HepG2 (cell line): Measurements from ENCODE around the gene FANCE. TPM values are rescaled to one million over a fixed set of nuclear protein-coding genes. Genes with fewer than 3 reads are reported as not detected.

Experiments
- CREM ChIP-seq, 2 experiments: sonication (generic) in 1 of 2; formaldehyde crosslinking in 1 of 2; IDR thresholded peaks; 2 replicates each; pipeline versions ENCODE4 v1.4.0 to v1.6.1; 2016 to 2020; ENCODE audit warnings: antibody characterized with exemption in 1 of 2, mild to moderate bottlenecking in 1 of 2, missing genetic modification reagents in 1 of 2
- FOXC1 ChIP-seq: sonication (generic); formaldehyde crosslinking; IDR thresholded peaks from 2 replicates; pipeline ENCODE4 v1.8.0; 2022; ENCODE audit warnings: mild to moderate bottlenecking, missing genetic modification reagents, borderline replicate concordance
- FOXM1 ChIP-seq: sonication (generic); formaldehyde crosslinking; IDR thresholded peaks from 2 replicates; pipeline ENCODE4 v1.5.0; 2020; ENCODE audit warnings: missing genetic modification reagents
- HDAC6 ChIP-seq: fragments of 200-600 bp; sonication (generic); IDR thresholded peaks from 2 replicates; pipeline ENCODE4 v1.7.0; 2017; ENCODE audit warnings: mild to moderate bottlenecking, antibody characterized with exemption, low read length, low read depth
- IRF1 ChIP-seq: sonication (generic); formaldehyde crosslinking; IDR thresholded peaks from 2 replicates; pipeline ENCODE4 v1.4.0; 2020; ENCODE audit warnings: low read depth, mild to moderate bottlenecking, missing genetic modification reagents
- MTA3 ChIP-seq: sonication (generic); formaldehyde crosslinking; IDR thresholded peaks from 2 replicates; pipeline ENCODE4 v1.4.0; 2020; ENCODE audit warnings: missing genetic modification reagents
- RBM22 ChIP-seq: fragments of 200-400 bp; formaldehyde crosslinking; optimal IDR thresholded peaks from 2 replicates; pipeline ENCODE3; 2017; ENCODE audit warnings: mild to moderate bottlenecking, low read length, moderate library complexity
- SP4 ChIP-seq: sonication (generic); formaldehyde crosslinking; IDR thresholded peaks from 2 replicates; pipeline ENCODE4 v1.8.1; 2023; ENCODE audit warnings: mild to moderate bottlenecking, missing genetic modification reagents
- SRSF4 ChIP-seq: fragments of 200-400 bp; formaldehyde crosslinking; IDR thresholded peaks from one replicate; pipeline ENCODE4 v1.6.1; 2018; ENCODE audit warnings: mild to moderate bottlenecking, low read depth, low read length, moderate library complexity; ENCODE audit not compliant: poor library complexity, severe bottlenecking
- ZFP62 ChIP-seq: sonication (generic); formaldehyde crosslinking; IDR thresholded peaks from 2 replicates; pipeline ENCODE4 v1.4.0; 2020; ENCODE audit warnings: missing genetic modification reagents
- ZFP90 ChIP-seq: sonication (generic); formaldehyde crosslinking; IDR thresholded peaks from 2 replicates; pipeline ENCODE4 v1.8.0; 2022; ENCODE audit warnings: missing genetic modification reagents, mild to moderate bottlenecking, inconsistent platforms, borderline replicate concordance
- ZNF275 ChIP-seq: sonication (generic); formaldehyde crosslinking; IDR thresholded peaks from 2 replicates; pipeline ENCODE4 v1.8.0; 2022; ENCODE audit warnings: missing genetic modification reagents, mild to moderate bottlenecking, inconsistent platforms, borderline replicate concordance
- ZNF569 ChIP-seq: sonication (generic); formaldehyde crosslinking; IDR thresholded peaks from 2 replicates; pipeline ENCODE4 v1.5.0; 2020; ENCODE audit warnings: mild to moderate bottlenecking, missing genetic modification reagents, moderate library complexity, borderline replicate concordance
- ZNF75D ChIP-seq: sonication (generic); formaldehyde crosslinking; IDR thresholded peaks from 2 replicates; pipeline ENCODE4 v1.8.1; 2023; ENCODE audit warnings: missing genetic modification reagents, mild to moderate bottlenecking, borderline replicate concordance
- ZNF839 ChIP-seq: sonication (generic); formaldehyde crosslinking; IDR thresholded peaks from 2 replicates; pipeline ENCODE4 v1.4.0; 2020; ENCODE audit warnings: missing genetic modification reagents, mild to moderate bottlenecking, borderline replicate concordance
- ZNF879 ChIP-seq: sonication (generic); formaldehyde crosslinking; IDR thresholded peaks from 2 replicates; pipeline ENCODE4 v1.8.1; 2023; ENCODE audit warnings: missing genetic modification reagents
- ZXDC ChIP-seq: sonication (generic); formaldehyde crosslinking; IDR thresholded peaks from 2 replicates; pipeline ENCODE4 v1.5.0; 2020; ENCODE audit warnings: mild to moderate bottlenecking, missing genetic modification reagents
- polyA plus RNA-seq, 8 experiments: library from polyadenylated mRNA; depleted of rRNA in 3 of 8; stranded (reverse) in 7 of 8; unstranded in 1 of 8; fragments of >200 nt; fragmentation: Illumina TruSeq in 4 of 8; extraction: Trizol in 4 of 8; gene quantifications; 2 replicates each; pipeline versions ENCODE4 v1.2.1 to v1.2.3, GENCODE V29; 2011 to 2016; ENCODE audit warnings: low read depth in 4 of 8, missing spikeins in 1 of 8, mixed read lengths in 1 of 8; ENCODE audit not compliant: insufficient read depth in 1 of 8
- total RNA-seq, 5 experiments: library from RNA; depleted of rRNA; stranded (reverse); fragments of >200 nt; fragmentation: Illumina TruSeq; extraction: Trizol; gene quantifications; 2 replicates each; pipeline ENCODE4 v1.2.3, GENCODE V29; 2016; ENCODE audit warnings: low read depth in 1 of 5
- TF ChIP-seq, protein P1 (sequence below): sonication (generic); formaldehyde crosslinking; IDR thresholded peaks from 2 replicates; pipeline ENCODE4 v1.4.0; 2020; ENCODE audit warnings: missing genetic modification reagents
- TF ChIP-seq, protein P2 (sequence below): sonication (generic); formaldehyde crosslinking; IDR thresholded peaks from 2 replicates; pipeline ENCODE4 v1.4.0; 2020; ENCODE audit warnings: missing genetic modification reagents

FANCE gene
- total and polyA plus RNA-seq, 2 of the 13 experiments (the other 11 are each of a cell fraction or from before 2014, with no cell fraction given), result 7.1 to 11.2 TPM

GRCh38 chr6:35473075-35473849 lies 21.1 kb downstream of the FANCE start (continued):
- TF ChIP-seq ZNF75D (CRISPR knock-in tag), result no peak
- 0 out of 2 replicates have a peak, but pooled peaks have one; percentile 10 for TF ChIP-seq ZNF275 (CRISPR knock-in tag)
- no peak for TF ChIP-seq CREM (IDR thresholded peaks at IDR 0.05)
- no peak for TF ChIP-seq CREM (CRISPR knock-in tag; IDR thresholded peaks at IDR 0.05)
- TF ChIP-seq, protein P1, sequence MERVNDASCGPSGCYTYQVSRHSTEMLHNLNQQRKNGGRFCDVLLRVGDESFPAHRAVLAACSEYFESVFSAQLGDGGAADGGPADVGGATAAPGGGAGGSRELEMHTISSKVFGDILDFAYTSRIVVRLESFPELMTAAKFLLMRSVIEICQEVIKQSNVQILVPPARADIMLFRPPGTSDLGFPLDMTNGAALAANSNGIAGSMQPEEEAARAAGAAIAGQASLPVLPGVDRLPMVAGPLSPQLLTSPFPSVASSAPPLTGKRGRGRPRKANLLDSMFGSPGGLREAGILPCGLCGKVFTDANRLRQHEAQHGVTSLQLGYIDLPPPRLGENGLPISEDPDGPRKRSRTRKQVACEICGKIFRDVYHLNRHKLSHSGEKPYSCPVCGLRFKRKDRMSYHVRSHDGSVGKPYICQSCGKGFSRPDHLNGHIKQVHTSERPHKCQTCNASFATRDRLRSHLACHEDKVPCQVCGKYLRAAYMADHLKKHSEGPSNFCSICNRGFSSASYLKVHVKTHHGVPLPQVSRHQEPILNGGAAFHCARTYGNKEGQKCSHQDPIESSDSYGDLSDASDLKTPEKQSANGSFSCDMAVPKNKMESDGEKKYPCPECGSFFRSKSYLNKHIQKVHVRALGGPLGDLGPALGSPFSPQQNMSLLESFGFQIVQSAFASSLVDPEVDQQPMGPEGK (CRISPR knock-in tag), result peak; percentile 68
- peak; percentile 42; the same call in 1 of the 2 replicates for TF ChIP-seq SP4 (CRISPR knock-in tag)
- peak; percentile 78; the same call in 1 of the 2 replicates for TF ChIP-seq ZNF839
- no peak for TF ChIP-seq MTA3
- no peak for TF ChIP-seq HDAC6
- TF ChIP-seq ZFP62, result no peak
- TF ChIP-seq, protein P2, sequence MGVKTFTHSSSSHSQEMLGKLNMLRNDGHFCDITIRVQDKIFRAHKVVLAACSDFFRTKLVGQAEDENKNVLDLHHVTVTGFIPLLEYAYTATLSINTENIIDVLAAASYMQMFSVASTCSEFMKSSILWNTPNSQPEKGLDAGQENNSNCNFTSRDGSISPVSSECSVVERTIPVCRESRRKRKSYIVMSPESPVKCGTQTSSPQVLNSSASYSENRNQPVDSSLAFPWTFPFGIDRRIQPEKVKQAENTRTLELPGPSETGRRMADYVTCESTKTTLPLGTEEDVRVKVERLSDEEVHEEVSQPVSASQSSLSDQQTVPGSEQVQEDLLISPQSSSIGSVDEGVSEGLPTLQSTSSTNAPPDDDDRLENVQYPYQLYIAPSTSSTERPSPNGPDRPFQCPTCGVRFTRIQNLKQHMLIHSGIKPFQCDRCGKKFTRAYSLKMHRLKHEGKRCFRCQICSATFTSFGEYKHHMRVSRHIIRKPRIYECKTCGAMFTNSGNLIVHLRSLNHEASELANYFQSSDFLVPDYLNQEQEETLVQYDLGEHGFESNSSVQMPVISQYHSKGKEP, result no peak
- TF ChIP-seq IRF1, result no peak
- TF ChIP-seq FOXM1 (CRISPR knock-in tag), result no peak
- no peak for TF ChIP-seq ZNF569 (CRISPR knock-in tag)
- TF ChIP-seq ZFP90 (CRISPR knock-in tag), result no peak
- peak; percentile 99 for TF ChIP-seq RBM22
- no peak for TF ChIP-seq ZXDC (CRISPR knock-in tag)
- no peak for TF ChIP-seq SRSF4
- TF ChIP-seq FOXC1 (CRISPR knock-in tag), result no peak
- TF ChIP-seq ZNF879, result no peak
